GM18511 (cell line): ENCODE data around the gene MBOAT2.
A peak's percentile ranks its signal among the peaks of the same experiment; 100 is the strongest.

ENCODE experiments used
- ATAC-seq: cut with Tn5 transposase; IDR thresholded peaks from one replicate; pipeline ENCODE4 v1.9.1; 2021; ENCODE audit warnings: mild to moderate bottlenecking, moderate library complexity; ENCODE audit not compliant: unreplicated experiment

Gene MBOAT2

GRCh38 chr2:9018109-9018508 lies 14.6 kb upstream of the MBOAT2 start:
- ATAC-seq = no peak

DNA sequence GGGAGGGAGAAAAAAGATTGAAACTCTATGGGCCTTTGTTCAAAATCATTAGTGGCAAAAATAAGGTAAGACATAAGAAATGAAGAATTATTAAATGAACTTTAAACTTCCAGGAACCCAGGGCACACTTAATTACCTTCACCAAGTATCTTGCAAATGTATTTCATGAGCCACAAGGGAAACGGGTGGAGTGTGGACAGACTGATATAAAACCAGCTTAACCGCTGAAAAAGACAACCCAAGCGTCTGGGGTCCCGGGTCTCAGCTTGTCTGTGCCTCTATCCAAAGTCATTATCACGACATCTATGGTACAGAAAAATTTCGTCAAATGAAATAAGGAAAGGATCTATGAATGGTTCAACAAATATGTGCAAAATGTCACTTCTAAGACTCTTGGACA lies 13.9 kb upstream of the MBOAT2 start:
- ATAC-seq = no peak

GRCh38 chr2:9015998-9016397 lies 12.5 kb upstream of the MBOAT2 start:
- no peak for ATAC-seq

DNA sequence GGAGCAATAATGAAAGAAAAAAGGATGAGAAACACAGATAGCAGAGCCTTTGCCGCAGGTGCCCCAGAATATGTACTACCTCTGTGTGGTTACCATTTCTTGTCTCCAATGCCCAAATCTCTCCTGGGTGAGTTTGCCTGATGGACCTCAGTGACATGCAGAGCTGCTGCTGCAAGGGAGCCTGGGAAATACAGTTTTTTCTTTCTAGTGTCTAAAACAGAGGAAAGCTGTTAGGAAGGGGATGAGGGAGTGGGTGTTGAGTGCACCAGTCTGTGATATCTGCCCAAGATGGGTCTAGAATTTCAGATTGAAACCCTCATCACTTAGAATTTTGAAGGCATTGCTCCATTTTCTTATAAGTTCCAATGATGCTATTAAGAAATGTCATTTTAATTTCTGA lies 9.9 kb upstream of the MBOAT2 start:
- ATAC-seq = no peak

DNA sequence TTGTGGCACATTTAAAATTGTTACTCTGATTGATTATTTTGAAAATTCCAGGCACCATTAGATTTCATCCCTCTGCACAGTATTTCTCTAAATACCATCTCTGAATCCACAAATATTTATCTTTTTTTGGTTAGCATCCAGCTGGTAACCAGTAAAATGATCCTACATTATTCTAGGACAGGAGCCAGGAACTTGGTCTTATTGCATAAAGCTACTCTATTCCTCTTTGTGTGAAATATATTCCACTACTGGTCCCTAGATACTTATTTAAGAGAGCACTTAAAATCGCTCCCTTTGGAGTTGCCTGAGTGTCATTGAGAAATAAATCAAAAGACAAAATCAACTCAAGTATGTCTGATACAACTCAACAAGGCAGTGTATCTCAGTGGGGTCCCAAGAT lies 7.4 kb upstream of the MBOAT2 start:
- no peak for ATAC-seq

DNA sequence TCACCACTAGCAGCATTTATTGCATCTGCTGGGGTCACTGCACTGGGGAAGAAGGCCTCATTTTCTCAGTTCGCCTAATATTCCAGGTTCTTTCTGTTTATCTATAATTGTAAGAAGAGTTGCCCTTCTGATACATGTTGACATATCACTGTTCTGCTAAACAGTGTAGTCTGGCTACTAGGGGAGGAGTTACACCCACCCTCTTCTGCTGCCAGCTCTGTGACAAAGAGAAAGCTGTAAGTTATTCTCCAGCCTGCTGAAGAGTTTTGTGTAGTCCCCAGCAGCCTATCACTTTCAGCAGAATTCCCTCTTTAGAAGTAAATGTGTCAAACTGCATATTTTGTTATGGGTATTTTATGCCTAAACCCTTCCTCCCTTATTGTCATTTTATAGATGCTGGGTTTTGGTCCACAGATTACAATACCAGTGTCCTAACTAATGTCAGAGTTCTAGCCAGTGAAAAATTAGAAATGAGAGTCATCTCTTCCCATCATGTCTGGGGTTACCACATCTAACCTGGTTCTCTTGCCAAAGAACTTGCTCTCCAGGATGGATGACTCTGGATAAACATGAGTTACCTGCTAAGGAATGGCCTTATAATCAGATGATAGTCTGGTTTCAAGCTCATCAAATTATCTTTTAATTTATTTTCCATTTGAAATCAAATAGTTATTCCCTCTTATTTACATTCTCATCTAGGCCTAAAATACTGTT lies 5.6 kb upstream of the MBOAT2 start:
- no peak for ATAC-seq

- ATAC-seq = no peak
These were observed 2.9 kb upstream of the MBOAT2 start for GRCh38 chr2:9006368-9006767.

GRCh38 chr2:9004338-9005204 lies 1.1 kb upstream of the MBOAT2 start:
- ATAC-seq = peak; percentile 8

- no peak for ATAC-seq
These were observed 193 bp downstream of the MBOAT2 start for GRCh38 chr2:9003366-9003615.

DNA sequence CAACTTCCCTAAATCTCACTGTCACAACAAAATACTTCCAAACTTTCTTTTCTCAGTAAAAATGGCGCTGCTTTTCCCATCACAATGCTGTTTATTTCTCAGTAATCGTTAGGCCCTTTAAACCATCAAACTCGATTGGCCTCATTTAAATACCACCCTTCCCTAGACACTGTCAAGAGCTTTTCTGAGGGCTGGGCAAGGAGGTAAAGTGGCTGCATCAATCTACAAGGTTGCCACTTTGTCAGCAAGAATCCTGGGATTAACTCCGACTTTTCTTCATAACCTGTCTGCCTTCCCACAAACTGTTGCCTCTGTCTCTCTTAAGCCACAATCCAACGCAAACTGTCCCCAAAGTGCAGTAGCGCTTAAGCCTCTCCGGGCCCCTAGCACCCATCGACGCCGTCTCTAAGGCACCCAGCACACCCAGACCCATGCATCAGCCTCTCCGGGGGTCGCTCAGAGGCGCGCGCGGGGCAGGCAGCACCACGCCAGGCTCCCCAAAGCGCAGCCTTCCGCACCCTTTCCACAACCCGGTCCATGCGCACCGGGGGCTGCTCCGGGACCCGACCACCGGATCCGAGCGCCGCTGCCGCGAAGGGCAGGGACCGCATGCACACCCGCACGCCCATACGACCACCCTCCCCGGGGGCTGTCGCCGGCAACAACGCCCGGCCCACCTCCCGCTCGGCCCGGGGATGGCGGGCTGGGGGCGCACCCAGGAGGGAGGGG lies 683 bp downstream of the MBOAT2 start:
- ATAC-seq = no peak

GRCh38 chr2:9002313-9002636 lies 1.2 kb downstream of the MBOAT2 start:
- no peak for ATAC-seq

- no peak for ATAC-seq
These were observed 1.7 kb downstream of the MBOAT2 start for GRCh38 chr2:9001778-9002177.

DNA sequence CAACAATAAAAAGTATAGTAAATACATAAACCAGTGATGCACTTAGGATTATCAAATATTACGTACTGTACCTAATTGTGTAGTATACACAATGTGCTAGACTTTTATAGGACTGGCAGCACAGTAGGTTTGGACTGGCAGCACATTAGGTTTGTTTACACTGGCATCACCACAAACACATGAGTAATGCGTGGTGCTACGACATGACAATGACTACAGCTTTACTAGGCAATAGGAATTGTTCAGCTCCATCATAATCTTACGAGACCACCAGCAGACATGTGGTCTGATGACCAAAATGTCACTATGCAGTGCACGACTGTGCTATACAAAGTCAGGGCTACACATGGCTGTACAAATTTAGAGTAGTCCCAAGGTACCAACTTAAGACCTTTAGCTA lies 2.3 kb downstream of the MBOAT2 start:
- no peak for ATAC-seq

GRCh38 chr2:9000442-9000841 lies 3.0 kb downstream of the MBOAT2 start:
- ATAC-seq = no peak

DNA sequence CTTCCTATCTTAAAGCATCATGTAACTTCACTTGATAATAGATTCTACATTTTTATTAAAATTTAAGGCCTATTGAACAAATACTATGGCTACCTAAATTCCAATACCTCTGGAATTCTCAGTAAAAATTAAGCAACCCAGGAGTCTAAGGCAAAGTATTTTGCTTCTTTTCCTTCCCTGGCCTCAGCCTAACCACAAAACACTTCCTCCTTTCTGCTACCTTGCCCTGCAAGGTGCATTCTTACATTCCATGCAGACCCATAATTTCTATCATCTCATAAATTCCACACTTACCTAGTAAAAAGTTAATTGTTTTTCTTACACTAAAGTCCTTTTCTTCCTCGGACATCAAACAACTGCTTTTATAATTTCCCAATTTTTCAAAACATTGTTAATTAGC lies 3.7 kb downstream of the MBOAT2 start:
- no peak for ATAC-seq

DNA sequence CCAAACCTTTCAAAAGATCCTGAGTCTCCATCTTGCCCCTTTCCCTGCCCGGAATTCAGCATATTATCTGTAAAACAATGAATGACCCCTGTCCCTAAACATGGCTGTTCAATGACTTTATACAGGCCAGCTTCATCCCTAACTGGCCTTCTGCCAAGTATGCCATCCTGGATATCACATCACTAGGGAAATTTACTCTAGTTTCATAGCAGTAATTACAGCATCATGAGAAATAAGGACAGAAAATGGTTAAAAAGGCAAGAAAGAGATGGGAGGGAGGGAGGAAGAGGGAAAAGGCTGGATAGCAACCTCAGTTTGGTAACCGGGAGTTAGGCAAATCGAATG lies 4.4 kb downstream of the MBOAT2 start:
- no peak for ATAC-seq

GRCh38 chr2:8998418-8999101 lies 4.9 kb downstream of the MBOAT2 start:
- ATAC-seq = no peak

- no peak for ATAC-seq
These were observed 5.9 kb downstream of the MBOAT2 start for GRCh38 chr2:8997631-8998030.

DNA sequence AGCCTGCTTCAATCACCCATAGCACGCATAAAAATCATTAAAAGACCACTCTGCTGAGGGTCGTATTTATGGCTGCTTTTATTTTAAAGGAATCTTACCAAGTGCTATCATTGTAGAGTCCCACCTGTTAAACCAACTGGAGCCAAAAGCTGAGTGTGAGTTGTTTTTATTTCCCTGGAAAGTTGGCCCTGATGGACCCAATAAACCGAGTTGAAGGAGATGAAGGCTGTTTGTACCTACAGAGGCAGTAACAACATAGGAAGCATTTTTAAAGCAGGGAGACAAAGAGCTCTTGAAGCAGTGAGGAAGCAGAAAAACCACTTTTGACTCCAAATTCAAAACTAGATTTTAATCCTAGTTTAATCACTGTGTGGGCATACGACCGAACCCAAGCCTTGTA lies 6.4 kb downstream of the MBOAT2 start:
- ATAC-seq = no peak

- ATAC-seq = no peak
These were observed 7.5 kb downstream of the MBOAT2 start for GRCh38 chr2:8996006-8996405.

DNA sequence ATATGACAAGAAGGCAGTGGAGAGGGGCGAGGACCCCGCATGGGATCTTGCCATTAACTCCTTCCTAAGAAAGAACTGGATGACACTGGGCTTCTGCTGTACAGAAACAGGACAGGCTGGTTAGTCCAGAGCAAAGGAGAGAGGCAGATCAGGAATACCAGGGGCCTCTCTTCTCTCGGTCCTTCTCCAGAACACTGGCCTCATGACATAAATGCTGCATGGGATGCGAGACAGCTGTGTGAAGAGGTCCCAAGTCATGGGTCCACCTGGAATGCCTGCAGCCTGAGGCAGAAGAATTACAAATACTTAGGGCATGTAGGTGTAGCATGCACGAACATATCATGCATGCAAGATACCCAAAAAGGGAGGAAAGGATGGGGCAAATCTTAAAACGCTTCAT lies 9.1 kb downstream of the MBOAT2 start:
- ATAC-seq = no peak

DNA sequence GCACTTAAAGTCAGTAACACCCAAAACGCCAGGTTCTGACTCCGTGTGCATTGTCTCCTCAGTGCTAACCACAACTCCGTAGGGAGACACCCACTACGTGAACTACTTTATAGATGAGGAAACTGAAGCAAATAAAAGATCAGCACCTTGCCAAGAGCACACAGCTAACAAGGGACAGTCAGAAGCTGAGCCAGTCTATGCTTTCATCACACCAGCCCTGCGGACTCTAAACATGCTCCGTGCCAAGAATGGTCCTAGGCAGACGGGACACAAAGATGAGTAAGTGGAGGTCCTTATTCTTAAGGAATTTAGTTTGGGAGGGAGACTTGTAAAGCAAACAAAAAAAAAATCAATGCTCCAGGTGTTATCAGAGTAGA lies 9.6 kb downstream of the MBOAT2 start:
- ATAC-seq = no peak
